HCT116 (cell line): ENCODE measurements around the gene STAT6. TPM values are rescaled to one million over a fixed set of nuclear protein-coding genes. Genes with fewer than 3 reads are reported as not detected.

Experiments
- ATAC-seq: fragments of 200-7000 bp; cut with Tn5 transposase; 2 replicates; pipeline ENCODE4 v1.9.1; 2020; ENCODE audit warnings: mild to moderate bottlenecking, moderate library complexity
- BruUV-seq: library from RNA; stranded (reverse); fragments of 400-500 nt; replicated peaks from 2 replicates; lab custom pipeline; 2021; lab: Mats Ljungman, UMichigan
- CTCF ChIA-PET: fragments of 300-600 bp; sonication (Branson Sonifier 250); formaldehyde crosslinking; loops from one replicate; lab custom pipeline; 2021; ENCODE audit warnings: antibody characterized with exemption; lab: Charles Lee
- POLR2A ChIA-PET: fragments of 300-600, 350-600 bp; sonication (Branson Sonifier 250); formaldehyde crosslinking; loops from one replicate; lab custom pipeline; 2021; ENCODE audit warnings: antibody characterized with exemption; lab: Charles Lee
- RAD21 ChIA-PET, 2 experiments: fragments of 300-600 bp; sonication (Branson Sonifier 250); formaldehyde crosslinking; loops; one replicate each; lab custom pipeline; 2023; ENCODE audit warnings: low total read pairs in 2 of 2; ENCODE audit not compliant: uncharacterized antibody in 2 of 2, unreplicated experiment in 2 of 2, low non-redundant PET in 1 of 2; lab: Charles Lee
- DNase-seq: peaks from one replicate; pipeline ENCODE4 v3.0.0-alpha.2; 2010; ENCODE audit warnings: low read depth, low spot score
- H2AFZ ChIP-seq: fragments of 200-600 bp; shearing (Covaris generic), sonication (generic); 2 replicates; pipeline ENCODE4 v1.6.1; 2017; ENCODE audit warnings: low read depth, mixed run types, mixed read lengths, antibody characterized with exemption, low read length; ENCODE audit not compliant: poor library complexity, severe bottlenecking
- H3K27ac ChIP-seq: 2 replicates; pipeline ENCODE4 v1.5.1; 2012; ENCODE audit warnings: low read depth, low read length
- H3K27me3 ChIP-seq: fragments of 200-600 bp; sonication (generic); 2 replicates; pipeline ENCODE4 v1.6.1; 2016; ENCODE audit warnings: mixed run types, low read length, mixed read lengths; ENCODE audit not compliant: insufficient read depth
- H3K36me3 ChIP-seq, 2 experiments: fragments of 200-500 bp in 1 of 2; fragments of 200-600 bp in 1 of 2; sonication (Bioruptor generic) in 1 of 2; sonication (generic) in 1 of 2; 2 replicates each; pipeline versions ENCODE4 v1.5.1 to v1.6.1; 2014 to 2016; ENCODE audit warnings: low read length in 2 of 2, inconsistent platforms in 1 of 2, mixed read lengths in 1 of 2, mixed run types in 1 of 2; ENCODE audit not compliant: insufficient read depth in 2 of 2, control insufficient read depth in 1 of 2
- H3K4me1 ChIP-seq, 2 experiments: fragments of 200-600 bp in 1 of 2; sonication (generic) in 1 of 2; 2 replicates each; pipeline versions ENCODE4 v1.5.1 to v1.6.1; 2012 to 2017; ENCODE audit warnings: low read length in 2 of 2, inconsistent platforms in 1 of 2, mild to moderate bottlenecking in 1 of 2, mixed read lengths in 1 of 2, mixed run types in 1 of 2, moderate library complexity in 1 of 2; ENCODE audit not compliant: insufficient read depth in 2 of 2, control insufficient read depth in 1 of 2
- H3K4me2 ChIP-seq: fragments of 200-600 bp; sonication (generic); 2 replicates; pipeline ENCODE4 v1.6.1; 2017; ENCODE audit warnings: mixed run types, low read length, mixed read lengths
- H3K4me3 ChIP-seq, 2 experiments: fragments of 200-600 bp in 1 of 2; sonication (generic) in 1 of 2; replicated peaks in 1 of 2; 2 replicates each; pipeline ENCODE4 v1.5.1; 2011 to 2016; ENCODE audit warnings: low read length in 2 of 2, control low read depth in 1 of 2, low read depth in 1 of 2, mild to moderate bottlenecking in 1 of 2, mixed read lengths in 1 of 2, mixed run types in 1 of 2
- H3K79me2 ChIP-seq: fragments of 200-600 bp; sonication (generic); 2 replicates; pipeline ENCODE4 v1.6.1; 2017; ENCODE audit warnings: mild to moderate bottlenecking, mixed run types, low read length, moderate library complexity, mixed read lengths; ENCODE audit not compliant: insufficient read depth
- H3K9ac ChIP-seq: fragments of 200-600 bp; sonication (generic); 2 replicates; pipeline ENCODE4 v1.6.1; 2016; ENCODE audit warnings: low read length, mixed read lengths
- H3K9me2 ChIP-seq: fragments of 200-600 bp; sonication (generic), shearing (Covaris generic); 2 replicates; pipeline ENCODE4 v1.6.1; 2017; ENCODE audit warnings: mixed run types, mild to moderate bottlenecking, moderate library complexity; ENCODE audit not compliant: insufficient read depth
- H3K9me3 ChIP-seq, 2 experiments: fragments of 200-500 bp in 1 of 2; fragments of 200-600 bp in 1 of 2; sonication (Bioruptor generic) in 1 of 2; sonication (generic) in 1 of 2; 2 replicates each; pipeline ENCODE4 v1.6.1; 2014 to 2017; ENCODE audit warnings: low read length in 2 of 2, mixed read lengths in 2 of 2, inconsistent platforms in 1 of 2, low read depth in 1 of 2, mild to moderate bottlenecking in 1 of 2, mixed run types in 1 of 2, moderate library complexity in 1 of 2; ENCODE audit not compliant: control insufficient read depth in 1 of 2, insufficient read depth in 1 of 2
- H4K20me1 ChIP-seq: fragments of 200-600 bp; sonication (generic), shearing (Covaris generic); 2 replicates; pipeline ENCODE4 v1.6.1; 2017; ENCODE audit warnings: mixed run types, mild to moderate bottlenecking, moderate library complexity; ENCODE audit not compliant: insufficient read depth
- ATF3 ChIP-seq: IDR thresholded peaks from 2 replicates; pipeline ENCODE4 v1.6.1; 2012
- CBX3 ChIP-seq: IDR thresholded peaks from 2 replicates; pipeline ENCODE4 v1.6.1; 2012; ENCODE audit warnings: low read depth
- CEBPB ChIP-seq: IDR thresholded peaks from 2 replicates; pipeline ENCODE4 v1.6.1; 2012; ENCODE audit warnings: low read depth
- EGR1 ChIP-seq: IDR thresholded peaks from 2 replicates; pipeline ENCODE4 v1.6.1; 2012; ENCODE audit warnings: low read depth
- ELF1 ChIP-seq: IDR thresholded peaks from 2 replicates; pipeline ENCODE4 v1.6.1; 2012; ENCODE audit warnings: low read depth, borderline replicate concordance
- EZH2phosphoT487 ChIP-seq: fragments of 200-600 bp; IDR thresholded peaks from 2 replicates; pipeline ENCODE4 v1.6.1; 2018; ENCODE audit warnings: antibody characterized with exemption, borderline replicate concordance
- FOSL1 ChIP-seq: IDR thresholded peaks from 2 replicates; pipeline ENCODE4 v1.6.1; 2012; ENCODE audit warnings: low read depth
- POLR2A ChIP-seq: IDR thresholded peaks from 2 replicates; pipeline ENCODE4 v1.7.0; 2011; ENCODE audit warnings: borderline replicate concordance; ENCODE audit not compliant: insufficient read depth, insufficient read length; ENCODE audit errors: extremely low read depth
- POLR2AphosphoS5 ChIP-seq: IDR thresholded peaks from 2 replicates; pipeline ENCODE4 v1.6.1; 2011; ENCODE audit warnings: mild to moderate bottlenecking, low read depth, low read length, moderate library complexity
- SIN3A ChIP-seq: IDR thresholded peaks from 2 replicates; pipeline ENCODE4 v1.6.1; 2012; ENCODE audit warnings: low read depth
- SRF ChIP-seq: IDR thresholded peaks from 2 replicates; pipeline ENCODE4 v1.6.1; 2012; ENCODE audit warnings: low read depth
- TCF7L2 ChIP-seq: IDR thresholded peaks from 2 replicates; pipeline ENCODE4 v1.7.0; 2011; ENCODE audit warnings: borderline replicate concordance, inconsistent platforms; ENCODE audit not compliant: insufficient read depth, insufficient read length; ENCODE audit errors: extremely low read depth
- YY1 ChIP-seq: IDR thresholded peaks from 2 replicates; pipeline ENCODE4 v1.6.1; 2011; ENCODE audit warnings: low read length, low read depth, moderate library complexity, mild to moderate bottlenecking; ENCODE audit not compliant: insufficient replicate concordance; ENCODE audit errors: extremely low read depth
- ZBTB33 ChIP-seq: IDR thresholded peaks from 2 replicates; pipeline ENCODE4 v1.6.1; 2011; ENCODE audit warnings: mild to moderate bottlenecking, low read length, moderate library complexity; ENCODE audit not compliant: insufficient replicate concordance; ENCODE audit errors: extremely low read depth
- ZFX ChIP-seq: fragments of 450-650 bp; IDR thresholded peaks from 2 replicates; pipeline ENCODE4 v1.6.1; 2017
- ZNF274 ChIP-seq: fragments of 200-500 bp; sonication (Bioruptor generic); IDR thresholded peaks from 2 replicates; pipeline ENCODE4 v1.6.1; 2014; ENCODE audit warnings: mild to moderate bottlenecking, low read depth, low read length, inconsistent platforms
- intact Hi-C: fragments of 100-400 bp; cut with micrococcal nuclease; formaldehyde crosslinking; loops from 2 replicates; pipeline ENCODE4 v1.10.0; 2022
- total RNA-seq: library from RNA; stranded (reverse); gene quantifications from one replicate; pipeline ENCODE4 v1.2.1, GENCODE V29; 2021; ENCODE audit not compliant: unreplicated experiment

The STAT6 gene
- total RNA-seq, 1 experiment from 2014 or later, result 78.5 TPM

GRCh38 chr12:57088354-57089270, 22.6 kb downstream of the STAT6 start, which contains the start of gene NAB2:
Gene NAB2 (plus strand): TSS chr12:57089114. CDS start chr12:57089272, 158 bp downstream.
- intact Hi-C loops, result loop anchor here (1.0 to 5.0 kb wide), 2 partner anchors 22 to 374 kb away; no protein-coding TSS in a partner anchor
- BruUV-seq, result no TSS peak

More at GRCh38 chr12:57088354-57089270, 22.6 kb downstream of the STAT6 start, which contains the start of gene NAB2:
- Histone ChIP-seq H3K4me3 (peak within 1 kb of the TSS; percentile 61 to 90), H3K9me3 (no peaks in the 10 kb centered on the region), H2AFZ (no peak within 1 kb of the TSS), H4K20me1 (no peaks in the 10 kb centered on the region), H3K9me2 (no peaks in the 10 kb centered on the region)
- POLR2A ChIA-PET, result interaction anchor here (0.6 to 4.8 kb wide), 6 partner anchors 10 to 363 kb away, joined by 3 to 50 read pairs (median 3); partner anchors contain the start of genes NACA, NEMP1 and STAT6
- peak; percentile 71 for ATAC-seq
- TF ChIP-seq ELF1 (no peak), ATF3 (no peak), SRF (no peak), TCF7L2 (no peak), CBX3 (no peak), ZFX (peak; percentile 30; the same call in 1 of the 2 replicates), SIN3A (no peak), EZH2phosphoT487 (no peak), ZBTB33 (no peak), YY1 (peak; percentile 4), POLR2A (peak; percentile 20), POLR2AphosphoS5 (peak; percentile 32), FOSL1 (no peak), ZNF274 (no peak), CEBPB (no peak), EGR1 (no peak)
- TF ChIP-seq, all 23 proteins: peak for 4
- no peaks in the 10 kb centered on the region for H3K27me3 ChIP-seq
- H3K36me3 ChIP-seq, result peaks cover 8 to 22% of the 10 kb centered on the region in 2 experiments; a peak in 3 of 4 replicates
- CTCF ChIA-PET, result interaction anchor here (0.6 to 2.5 kb wide), 5 partner anchors 10 to 87 kb away, joined by 3 to 20 read pairs (median 4); partner anchors contain the start of genes NEMP1 and STAT6
- peak; percentile 85 for DNase-seq
- H3K9ac ChIP-seq, result peak within 1 kb of the TSS; percentile 91
- H3K27ac ChIP-seq, result peak within 1 kb of the TSS; percentile 100
- H3K4me1 ChIP-seq, result peaks cover 37 to 69% of the 10 kb centered on the region in 2 experiments
- peaks cover 38% of the 10 kb centered on the region for H3K79me2 ChIP-seq
- H3K4me2 ChIP-seq, result peak within 1 kb of the TSS; percentile 96
- RAD21 ChIA-PET, result interaction anchor here (0.8 to 1.4 kb wide), 5 partner anchors 10 to 452 kb away, joined by 3 to 7 read pairs (median 3); partner anchors contain the start of genes NEMP1 (in 1 of the 2) and STAT6 (in 1 of the 2)
